Measurements from ENCODE around the gene GNAZ.

The GNAZ gene

GRCh38 chr22:23034621-23035556 lies 35.4 kb upstream of the GNAZ start:
- Histone ChIP-seq H3K27me3 (peaks cover 6% of the 10 kb centered on the region), H3K27ac (no peak overlapping the region), H3K4me1 (ENCODE audit: control insufficient read depth in 1 of 2, insufficient read depth in 1 of 2, low read depth in 1 of 2, low read length in 1 of 2) (no peaks in the 10 kb centered on the region), H3K4me3 (ENCODE audit: low read depth in 1 of 2, low read length in 1 of 2) (no peak overlapping the region), H3K36me3 (no peaks in the 10 kb centered on the region), H3K9me3 (no peaks in the 10 kb centered on the region)
- TF ChIP-seq CTCF (IDR thresholded peaks at IDR 0.05) = no peak

- TF ChIP-seq CTCF (IDR thresholded peaks at IDR 0.05) = no peak
- H3K27ac ChIP-seq = no peak overlapping the region
- H3K36me3 ChIP-seq = no peaks in the 10 kb centered on the region
- no peak overlapping the region for H3K4me3 ChIP-seq (ENCODE audit: low read depth in 1 of 2, low read length in 1 of 2)
- peaks cover 7% of the 10 kb centered on the region for H3K27me3 ChIP-seq
- H3K9me3 ChIP-seq = no peaks in the 10 kb centered on the region
- no peaks in the 10 kb centered on the region for H3K4me1 ChIP-seq (ENCODE audit: control insufficient read depth in 1 of 2, insufficient read depth in 1 of 2, low read depth in 1 of 2, low read length in 1 of 2)
Measured at GRCh38 chr22:23035557-23036277, 34.6 kb upstream of the GNAZ start.

GRCh38 chr22:23036684-23037428 lies 33.5 kb upstream of the GNAZ start:
- Histone ChIP-seq H3K9me3 (no peaks in the 10 kb centered on the region), H3K4me1 (ENCODE audit: control insufficient read depth in 1 of 2, insufficient read depth in 1 of 2, low read depth in 1 of 2, low read length in 1 of 2) (no peaks in the 10 kb centered on the region), H3K36me3 (no peaks in the 10 kb centered on the region), H3K27me3 (peaks cover 15% of the 10 kb centered on the region), H3K27ac (no peak overlapping the region), H3K4me3 (ENCODE audit: low read depth in 1 of 2, low read length in 1 of 2) (no peak overlapping the region)
- no peak for TF ChIP-seq CTCF (IDR thresholded peaks at IDR 0.05)

- no peak overlapping the region for H3K27ac ChIP-seq
Measured at GRCh38 chr22:23037429-23038333, 32.6 kb upstream of the GNAZ start.

More at GRCh38 chr22:23037429-23038333, 32.6 kb upstream of the GNAZ start:
- Histone ChIP-seq H3K4me3 (ENCODE audit: low read depth in 1 of 2, low read length in 1 of 2) (no peak overlapping the region), H3K4me1 (ENCODE audit: control insufficient read depth in 1 of 2, insufficient read depth in 1 of 2, low read depth in 1 of 2, low read length in 1 of 2) (no peaks in the 10 kb centered on the region), H3K36me3 (no peaks in the 10 kb centered on the region), H3K9me3 (no peaks in the 10 kb centered on the region), H3K27me3 (peaks cover 22% of the 10 kb centered on the region)
- TF ChIP-seq CTCF (IDR thresholded peaks at IDR 0.05) = no peak
